Tibial nerve (tissue), 4 donors: ENCODE results near the gene TIAM1.

Source experiments
- EP300 ChIP-seq, 2 donors: sonication (generic); formaldehyde crosslinking; IDR thresholded peaks; one replicate each; pipeline ENCODE4 v1.6.1; 2017; ENCODE audit warnings: antibody characterized with exemption in 2 of 2, mild to moderate bottlenecking in 1 of 2
- POLR2A ChIP-seq, 2 donors: fragments of 450-650 bp; IDR thresholded peaks; one replicate each; pipeline ENCODE4 v1.6.1; 2017; ENCODE audit warnings: antibody characterized with exemption in 2 of 2, mild to moderate bottlenecking in 2 of 2, moderate library complexity in 2 of 2
- TF ChIP-seq, protein P1 (sequence below), 5 experiments: fragments of 200-600 bp in 3 of 5; fragments of 450-650 bp in 2 of 5; sonication (generic) in 3 of 5; IDR thresholded peaks; one replicate each; pipeline ENCODE4 v1.5.1; 2016 to 2019; ENCODE audit warnings: antibody characterized with exemption in 5 of 5, mild to moderate bottlenecking in 3 of 5, moderate library complexity in 2 of 5

DNA sequence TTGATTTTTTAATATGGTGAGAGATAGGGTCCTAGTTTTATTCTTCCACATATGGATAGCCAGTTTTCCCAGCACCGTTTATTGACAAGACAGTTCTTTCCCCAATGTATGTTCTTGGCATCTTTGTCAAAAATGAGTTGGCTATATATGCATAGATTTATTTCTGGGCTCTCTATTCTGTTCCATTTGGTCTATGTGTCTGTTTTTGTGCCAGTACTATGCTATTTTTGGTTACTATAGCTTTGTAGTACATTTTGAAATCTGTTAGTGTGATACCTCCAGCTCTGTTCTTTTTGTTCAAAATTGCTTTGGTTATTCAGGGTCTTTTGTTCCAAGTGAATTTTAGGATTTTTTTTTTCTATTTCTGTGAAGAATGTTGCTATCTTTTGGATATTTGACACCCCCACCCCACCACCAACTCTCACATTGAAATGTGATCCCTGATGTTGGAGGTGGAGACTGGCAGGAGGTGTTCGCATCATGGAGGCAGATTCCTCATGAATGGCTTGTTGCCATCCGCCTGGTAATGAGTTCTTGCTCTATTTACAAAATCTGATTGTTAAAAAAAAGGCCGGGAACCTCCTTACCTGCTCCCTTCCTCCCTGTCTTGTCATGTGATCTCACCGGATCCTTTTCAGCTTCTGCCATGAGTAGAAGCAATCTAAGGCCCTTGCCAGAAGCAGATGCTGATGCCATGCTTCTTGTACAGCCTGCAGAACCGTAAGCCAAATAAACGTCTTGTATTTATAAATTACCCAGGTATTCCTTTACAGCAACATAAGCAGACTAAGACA is 251.0 kb downstream of the TIAM1 start:
- TF ChIP-seq, protein P1, sequence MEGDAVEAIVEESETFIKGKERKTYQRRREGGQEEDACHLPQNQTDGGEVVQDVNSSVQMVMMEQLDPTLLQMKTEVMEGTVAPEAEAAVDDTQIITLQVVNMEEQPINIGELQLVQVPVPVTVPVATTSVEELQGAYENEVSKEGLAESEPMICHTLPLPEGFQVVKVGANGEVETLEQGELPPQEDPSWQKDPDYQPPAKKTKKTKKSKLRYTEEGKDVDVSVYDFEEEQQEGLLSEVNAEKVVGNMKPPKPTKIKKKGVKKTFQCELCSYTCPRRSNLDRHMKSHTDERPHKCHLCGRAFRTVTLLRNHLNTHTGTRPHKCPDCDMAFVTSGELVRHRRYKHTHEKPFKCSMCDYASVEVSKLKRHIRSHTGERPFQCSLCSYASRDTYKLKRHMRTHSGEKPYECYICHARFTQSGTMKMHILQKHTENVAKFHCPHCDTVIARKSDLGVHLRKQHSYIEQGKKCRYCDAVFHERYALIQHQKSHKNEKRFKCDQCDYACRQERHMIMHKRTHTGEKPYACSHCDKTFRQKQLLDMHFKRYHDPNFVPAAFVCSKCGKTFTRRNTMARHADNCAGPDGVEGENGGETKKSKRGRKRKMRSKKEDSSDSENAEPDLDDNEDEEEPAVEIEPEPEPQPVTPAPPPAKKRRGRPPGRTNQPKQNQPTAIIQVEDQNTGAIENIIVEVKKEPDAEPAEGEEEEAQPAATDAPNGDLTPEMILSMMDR (IDR thresholded peaks at IDR 0.05): no peak
- TF ChIP-seq POLR2A (IDR thresholded peaks at IDR 0.05) (no peak), EP300 (IDR thresholded peaks at IDR 0.05) (no peak)
